ENCODE measurements around the gene ADARB2. TPM values are rescaled to one million over a fixed set of nuclear protein-coding genes. Genes with fewer than 3 reads are reported as not detected.

The ADARB2 gene
- total and polyA plus RNA-seq, 4 donors: 0.55 to 0.70 (median 0.59) TPM; not detected in 1

DNA sequence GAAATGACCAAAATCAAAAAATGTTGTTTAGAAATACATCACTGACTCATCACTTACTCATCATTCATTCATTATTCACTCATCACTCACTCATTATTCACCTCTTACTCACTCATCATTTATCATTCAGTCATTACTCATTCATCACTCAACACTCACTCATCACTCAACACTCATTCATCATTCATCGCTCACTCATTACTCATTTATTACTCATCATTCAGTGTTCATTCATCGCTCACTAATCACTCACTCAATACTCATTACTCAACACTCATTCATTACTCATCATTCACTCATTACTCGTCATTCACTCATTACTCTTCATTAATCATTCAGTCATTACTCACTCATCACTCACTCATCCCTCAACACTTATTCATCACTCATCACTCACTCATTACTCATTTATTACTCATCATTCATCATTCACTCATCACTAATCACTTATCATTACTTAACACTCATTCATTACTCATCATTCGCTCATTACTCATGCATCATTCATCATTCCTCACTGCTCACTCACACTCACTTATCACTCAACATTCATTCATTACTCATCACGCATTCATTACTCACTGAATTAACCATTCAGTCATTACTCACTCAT, 238.5 kb downstream of the ADARB2 start:
- H3K9ac ChIP-seq (ENCODE audit: low read depth in 1 of 2, low read length in 2 of 2): no peak overlapping the region
- TF ChIP-seq HNF4G (IDR thresholded peaks at IDR 0.05): no peak
- H3K27ac ChIP-seq (ENCODE audit: low read depth in 1 of 2, low read length in 2 of 2): no peak overlapping the region
- H3K9me3 ChIP-seq (ENCODE audit: control insufficient read depth in 4 of 4, low read length in 3 of 4): peaks cover 0 to 2% (median under 1%) of the 10 kb centered on the region in 4 donors
- no peaks in the 10 kb centered on the region for H3K36me3 ChIP-seq (ENCODE audit: control insufficient read depth in 4 of 4, insufficient read depth in 3 of 4, low read depth in 1 of 4, low read length in 3 of 4)
- no peak for DNase-seq (ENCODE audit: low spot score)
- WGBS: 87% methylated on average over 5 of the region's 5 CpGs
- H3K4me1 ChIP-seq (ENCODE audit: control insufficient read depth in 4 of 4, insufficient read depth in 4 of 4, low read length in 3 of 4): no peaks in the 10 kb centered on the region
- no peak overlapping the region for H3K4me3 ChIP-seq (ENCODE audit: low read depth in 1 of 3, low read length in 3 of 3)
- H3K27me3 ChIP-seq (ENCODE audit: control insufficient read depth in 4 of 4, insufficient read depth in 4 of 4, low read length in 3 of 4): no peaks in the 10 kb centered on the region

DNA sequence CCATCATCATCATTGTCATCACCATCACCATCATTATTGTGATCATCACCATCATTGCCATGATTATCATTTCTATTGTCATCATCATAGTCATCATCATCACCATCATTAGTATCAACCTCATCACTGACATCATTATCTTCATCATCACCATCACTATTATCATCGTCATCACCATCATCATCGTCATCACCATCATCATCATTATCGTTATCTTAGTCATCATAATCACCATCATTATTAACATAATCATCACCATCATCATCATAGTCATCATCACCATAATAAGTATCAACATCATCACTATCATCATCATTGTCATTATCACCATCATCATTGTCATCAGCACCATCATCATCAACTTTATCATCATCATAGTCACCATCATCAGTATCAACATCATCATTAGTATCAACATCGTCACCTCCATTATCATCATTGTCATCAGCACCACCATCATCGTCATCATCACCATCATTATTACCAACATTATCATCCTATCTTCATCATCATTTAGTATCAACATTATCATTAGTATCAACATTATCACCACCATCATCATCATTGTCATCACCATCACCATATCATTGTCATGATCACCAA, 241.3 kb downstream of the ADARB2 start:
- Histone ChIP-seq H3K27ac (ENCODE audit: low read depth in 1 of 2, low read length in 2 of 2) (no peak overlapping the region), H3K9me3 (ENCODE audit: control insufficient read depth in 4 of 4, low read length in 3 of 4) (no peaks in the 10 kb centered on the region), H3K4me3 (ENCODE audit: low read depth in 1 of 3, low read length in 3 of 3) (no peak overlapping the region), H3K4me1 (ENCODE audit: control insufficient read depth in 4 of 4, insufficient read depth in 4 of 4, low read length in 3 of 4) (no peaks in the 10 kb centered on the region), H3K27me3 (ENCODE audit: control insufficient read depth in 4 of 4, insufficient read depth in 4 of 4, low read length in 3 of 4) (peaks cover 0 to 3% (median 0%) of the 10 kb centered on the region in 4 donors), H3K9ac (ENCODE audit: low read depth in 1 of 2, low read length in 2 of 2) (no peak overlapping the region), H3K36me3 (ENCODE audit: control insufficient read depth in 4 of 4, insufficient read depth in 3 of 4, low read depth in 1 of 4, low read length in 3 of 4) (no peaks in the 10 kb centered on the region)
- WGBS: 88% methylated on average over 5 of the region's 5 CpGs
- no peak for DNase-seq (ENCODE audit: low spot score)
- TF ChIP-seq, protein P1, sequence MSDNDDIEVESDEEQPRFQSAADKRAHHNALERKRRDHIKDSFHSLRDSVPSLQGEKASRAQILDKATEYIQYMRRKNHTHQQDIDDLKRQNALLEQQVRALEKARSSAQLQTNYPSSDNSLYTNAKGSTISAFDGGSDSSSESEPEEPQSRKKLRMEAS (IDR thresholded peaks at IDR 0.05): no peak

DNA sequence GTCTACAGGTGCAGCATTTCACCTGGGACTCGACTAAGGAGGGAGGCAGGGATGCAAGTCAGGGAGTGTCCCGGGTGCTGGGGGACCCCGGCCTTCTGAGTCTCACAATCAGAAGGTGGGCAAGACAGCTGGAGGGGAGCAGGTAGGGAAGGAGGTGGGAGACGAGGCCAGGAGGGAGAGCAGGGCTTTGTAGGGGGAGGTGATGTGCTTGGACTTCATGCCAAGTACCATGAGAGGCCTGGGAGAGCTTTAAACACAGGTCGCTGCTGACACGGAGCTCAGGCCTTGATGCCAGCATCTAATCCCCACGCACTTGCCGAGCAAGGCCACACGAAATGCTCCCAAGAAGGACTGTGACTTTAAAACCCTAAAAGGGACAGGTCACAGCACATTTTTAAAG, 244.7 kb downstream of the ADARB2 start:
- H3K27ac ChIP-seq (ENCODE audit: low read depth in 1 of 2, low read length in 2 of 2): no peak overlapping the region
- 75% methylated on average over 9 of the region's 9 CpGs for WGBS
- TF ChIP-seq FOXA2 (IDR thresholded peaks at IDR 0.05) (no peak), EGR1 (IDR thresholded peaks at IDR 0.05; ENCODE audit: low read depth in 2 of 2) (no peak), YY1 (IDR thresholded peaks at IDR 0.05) (no peak), JUND (IDR thresholded peaks at IDR 0.05) (no peak), GABPA (IDR thresholded peaks at IDR 0.05 in 1 of 2, conservative IDR thresholded peaks at IDR 0.05 in 1 of 2) (no peak), HNF4A (conservative IDR thresholded peaks at IDR 0.05) (no peak), SP1 (IDR thresholded peaks at IDR 0.05) (no peak), HNF4G (IDR thresholded peaks at IDR 0.05) (no peak), RAD21 (IDR thresholded peaks at IDR 0.05) (no peak), RXRA (IDR thresholded peaks at IDR 0.05) (no peak), NR2F2 (IDR thresholded peaks at IDR 0.05) (no peak), TAF1 (conservative IDR thresholded peaks at IDR 0.05) (no peak), FOXA1 (IDR thresholded peaks at IDR 0.05) (no peak)
- TF ChIP-seq, protein P1 (IDR thresholded peaks at IDR 0.05): no peak
- TF ChIP-seq, protein P2, sequence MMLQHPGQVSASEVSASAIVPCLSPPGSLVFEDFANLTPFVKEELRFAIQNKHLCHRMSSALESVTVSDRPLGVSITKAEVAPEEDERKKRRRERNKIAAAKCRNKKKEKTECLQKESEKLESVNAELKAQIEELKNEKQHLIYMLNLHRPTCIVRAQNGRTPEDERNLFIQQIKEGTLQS (IDR thresholded peaks at IDR 0.05): no peak
- TF ChIP-seq, protein P3, sequence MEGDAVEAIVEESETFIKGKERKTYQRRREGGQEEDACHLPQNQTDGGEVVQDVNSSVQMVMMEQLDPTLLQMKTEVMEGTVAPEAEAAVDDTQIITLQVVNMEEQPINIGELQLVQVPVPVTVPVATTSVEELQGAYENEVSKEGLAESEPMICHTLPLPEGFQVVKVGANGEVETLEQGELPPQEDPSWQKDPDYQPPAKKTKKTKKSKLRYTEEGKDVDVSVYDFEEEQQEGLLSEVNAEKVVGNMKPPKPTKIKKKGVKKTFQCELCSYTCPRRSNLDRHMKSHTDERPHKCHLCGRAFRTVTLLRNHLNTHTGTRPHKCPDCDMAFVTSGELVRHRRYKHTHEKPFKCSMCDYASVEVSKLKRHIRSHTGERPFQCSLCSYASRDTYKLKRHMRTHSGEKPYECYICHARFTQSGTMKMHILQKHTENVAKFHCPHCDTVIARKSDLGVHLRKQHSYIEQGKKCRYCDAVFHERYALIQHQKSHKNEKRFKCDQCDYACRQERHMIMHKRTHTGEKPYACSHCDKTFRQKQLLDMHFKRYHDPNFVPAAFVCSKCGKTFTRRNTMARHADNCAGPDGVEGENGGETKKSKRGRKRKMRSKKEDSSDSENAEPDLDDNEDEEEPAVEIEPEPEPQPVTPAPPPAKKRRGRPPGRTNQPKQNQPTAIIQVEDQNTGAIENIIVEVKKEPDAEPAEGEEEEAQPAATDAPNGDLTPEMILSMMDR (IDR thresholded peaks at IDR 0.05; ENCODE audit: low read depth, low read length, missing input control): no peak
- TF ChIP-seq, protein P4, sequence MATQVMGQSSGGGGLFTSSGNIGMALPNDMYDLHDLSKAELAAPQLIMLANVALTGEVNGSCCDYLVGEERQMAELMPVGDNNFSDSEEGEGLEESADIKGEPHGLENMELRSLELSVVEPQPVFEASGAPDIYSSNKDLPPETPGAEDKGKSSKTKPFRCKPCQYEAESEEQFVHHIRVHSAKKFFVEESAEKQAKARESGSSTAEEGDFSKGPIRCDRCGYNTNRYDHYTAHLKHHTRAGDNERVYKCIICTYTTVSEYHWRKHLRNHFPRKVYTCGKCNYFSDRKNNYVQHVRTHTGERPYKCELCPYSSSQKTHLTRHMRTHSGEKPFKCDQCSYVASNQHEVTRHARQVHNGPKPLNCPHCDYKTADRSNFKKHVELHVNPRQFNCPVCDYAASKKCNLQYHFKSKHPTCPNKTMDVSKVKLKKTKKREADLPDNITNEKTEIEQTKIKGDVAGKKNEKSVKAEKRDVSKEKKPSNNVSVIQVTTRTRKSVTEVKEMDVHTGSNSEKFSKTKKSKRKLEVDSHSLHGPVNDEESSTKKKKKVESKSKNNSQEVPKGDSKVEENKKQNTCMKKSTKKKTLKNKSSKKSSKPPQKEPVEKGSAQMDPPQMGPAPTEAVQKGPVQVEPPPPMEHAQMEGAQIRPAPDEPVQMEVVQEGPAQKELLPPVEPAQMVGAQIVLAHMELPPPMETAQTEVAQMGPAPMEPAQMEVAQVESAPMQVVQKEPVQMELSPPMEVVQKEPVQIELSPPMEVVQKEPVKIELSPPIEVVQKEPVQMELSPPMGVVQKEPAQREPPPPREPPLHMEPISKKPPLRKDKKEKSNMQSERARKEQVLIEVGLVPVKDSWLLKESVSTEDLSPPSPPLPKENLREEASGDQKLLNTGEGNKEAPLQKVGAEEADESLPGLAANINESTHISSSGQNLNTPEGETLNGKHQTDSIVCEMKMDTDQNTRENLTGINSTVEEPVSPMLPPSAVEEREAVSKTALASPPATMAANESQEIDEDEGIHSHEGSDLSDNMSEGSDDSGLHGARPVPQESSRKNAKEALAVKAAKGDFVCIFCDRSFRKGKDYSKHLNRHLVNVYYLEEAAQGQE (IDR thresholded peaks at IDR 0.05): no peak
- TF ChIP-seq, protein P5, sequence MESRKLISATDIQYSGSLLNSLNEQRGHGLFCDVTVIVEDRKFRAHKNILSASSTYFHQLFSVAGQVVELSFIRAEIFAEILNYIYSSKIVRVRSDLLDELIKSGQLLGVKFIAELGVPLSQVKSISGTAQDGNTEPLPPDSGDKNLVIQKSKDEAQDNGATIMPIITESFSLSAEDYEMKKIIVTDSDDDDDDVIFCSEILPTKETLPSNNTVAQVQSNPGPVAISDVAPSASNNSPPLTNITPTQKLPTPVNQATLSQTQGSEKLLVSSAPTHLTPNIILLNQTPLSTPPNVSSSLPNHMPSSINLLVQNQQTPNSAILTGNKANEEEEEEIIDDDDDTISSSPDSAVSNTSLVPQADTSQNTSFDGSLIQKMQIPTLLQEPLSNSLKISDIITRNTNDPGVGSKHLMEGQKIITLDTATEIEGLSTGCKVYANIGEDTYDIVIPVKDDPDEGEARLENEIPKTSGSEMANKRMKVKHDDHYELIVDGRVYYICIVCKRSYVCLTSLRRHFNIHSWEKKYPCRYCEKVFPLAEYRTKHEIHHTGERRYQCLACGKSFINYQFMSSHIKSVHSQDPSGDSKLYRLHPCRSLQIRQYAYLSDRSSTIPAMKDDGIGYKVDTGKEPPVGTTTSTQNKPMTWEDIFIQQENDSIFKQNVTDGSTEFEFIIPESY (IDR thresholded peaks at IDR 0.05): no peak
- no peak overlapping the region for H3K9ac ChIP-seq (ENCODE audit: low read depth in 1 of 2, low read length in 2 of 2)
- no peak overlapping the region for H3K4me3 ChIP-seq (ENCODE audit: low read depth in 1 of 3, low read length in 3 of 3)
- no peaks in the 10 kb centered on the region for H3K36me3 ChIP-seq (ENCODE audit: control insufficient read depth in 4 of 4, insufficient read depth in 3 of 4, low read depth in 1 of 4, low read length in 3 of 4)
- no peaks in the 10 kb centered on the region for H3K4me1 ChIP-seq (ENCODE audit: control insufficient read depth in 4 of 4, insufficient read depth in 4 of 4, low read length in 3 of 4)
- DNase-seq (ENCODE audit: low spot score): no peak
- peaks cover 0 to 3% (median 0%) of the 10 kb centered on the region in 4 donors for H3K27me3 ChIP-seq (ENCODE audit: control insufficient read depth in 4 of 4, insufficient read depth in 4 of 4, low read length in 3 of 4)
- H3K9me3 ChIP-seq (ENCODE audit: control insufficient read depth in 4 of 4, low read length in 3 of 4): no peaks in the 10 kb centered on the region
